Colon (tissue), 2 donors: ENCODE results near the gene HSPG2.

Experiments used
- FAIRE-seq: peaks from 2 replicates; lab custom pipeline; 2012; peaks lifted over from hg19 to GRCh38; lab: Jason Lieb, UNC
- donor health status: control.
- donor health status: control.

The HSPG2 gene

GRCh38 chr1:21898326-21899200 is 38.5 kb downstream of the HSPG2 start:
- no peak for FAIRE-seq

- no peak for FAIRE-seq
Measured at GRCh38 chr1:21897844-21898243, 39.3 kb downstream of the HSPG2 start.

- FAIRE-seq = no peak
Measured at GRCh38 chr1:21896652-21897532, 40.2 kb downstream of the HSPG2 start.

- FAIRE-seq = no peak
Measured at GRCh38 chr1:21896026-21896425, 41.1 kb downstream of the HSPG2 start.

GRCh38 chr1:21894034-21894881 is 42.9 kb downstream of the HSPG2 start:
- FAIRE-seq = no peak

- FAIRE-seq = no peak
Measured at GRCh38 chr1:21893046-21893805, 43.9 kb downstream of the HSPG2 start.

- no peak for FAIRE-seq
Measured at GRCh38 chr1:21891621-21892479, 45.3 kb downstream of the HSPG2 start.

GRCh38 chr1:21891081-21891480 is 46.0 kb downstream of the HSPG2 start:
- no peak for FAIRE-seq

- FAIRE-seq = no peak
Measured at GRCh38 chr1:21888500-21888899, 48.6 kb downstream of the HSPG2 start.

- no peak for FAIRE-seq
Measured at GRCh38 chr1:21887796-21888195, 49.3 kb downstream of the HSPG2 start.

- no peak for FAIRE-seq
Measured at GRCh38 chr1:21887216-21887736, 49.8 kb downstream of the HSPG2 start.

- no peak for FAIRE-seq
Measured at GRCh38 chr1:21886486-21887215, 50.5 kb downstream of the HSPG2 start.

GRCh38 chr1:21885236-21886037 is 51.7 kb downstream of the HSPG2 start:
- FAIRE-seq = no peak

- no peak for FAIRE-seq
Measured at GRCh38 chr1:21884456-21885235, 52.5 kb downstream of the HSPG2 start.

GRCh38 chr1:21882721-21883415 is 54.2 kb downstream of the HSPG2 start:
- FAIRE-seq = no peak

GRCh38 chr1:21881250-21881649 is 55.9 kb downstream of the HSPG2 start:
- FAIRE-seq = no peak

- FAIRE-seq = no peak
Measured at GRCh38 chr1:21880619-21880970, 56.5 kb downstream of the HSPG2 start.
